IPS-20b (cell line): ENCODE results near the gene CCDC40.

Experiments
- H3K27ac ChIP-seq: one replicate; pipeline ENCODE4 v1.5.1; 2013; ENCODE audit warnings: low read length
- H3K27me3 ChIP-seq: 2 replicates; pipeline ENCODE4 v1.6.1; 2013; ENCODE audit warnings: mild to moderate bottlenecking, low read length, inconsistent platforms; ENCODE audit not compliant: insufficient read depth
- H3K36me3 ChIP-seq: 2 replicates; pipeline ENCODE4 v1.6.1; 2013; ENCODE audit warnings: low read depth, mild to moderate bottlenecking, inconsistent platforms, low read length, moderate library complexity; ENCODE audit not compliant: insufficient read depth
- H3K4me1 ChIP-seq: 2 replicates; pipeline ENCODE4 v1.6.1; 2013; ENCODE audit warnings: mild to moderate bottlenecking, control low read depth, inconsistent platforms, low read length, moderate library complexity; ENCODE audit not compliant: insufficient read depth
- H3K4me3 ChIP-seq: 2 replicates; pipeline ENCODE4 v1.5.1; 2013; ENCODE audit warnings: mild to moderate bottlenecking, low read length, inconsistent platforms
- H3K9ac ChIP-seq: 2 replicates; pipeline ENCODE4 v1.6.1; 2013; ENCODE audit warnings: low read depth, mild to moderate bottlenecking, inconsistent platforms, low read length, moderate library complexity
- H3K9me3 ChIP-seq: 2 replicates; pipeline ENCODE4 v1.6.1; 2013; ENCODE audit warnings: mild to moderate bottlenecking, low read depth, low read length, inconsistent platforms; ENCODE audit not compliant: insufficient read depth

CCDC40 gene, protein sequence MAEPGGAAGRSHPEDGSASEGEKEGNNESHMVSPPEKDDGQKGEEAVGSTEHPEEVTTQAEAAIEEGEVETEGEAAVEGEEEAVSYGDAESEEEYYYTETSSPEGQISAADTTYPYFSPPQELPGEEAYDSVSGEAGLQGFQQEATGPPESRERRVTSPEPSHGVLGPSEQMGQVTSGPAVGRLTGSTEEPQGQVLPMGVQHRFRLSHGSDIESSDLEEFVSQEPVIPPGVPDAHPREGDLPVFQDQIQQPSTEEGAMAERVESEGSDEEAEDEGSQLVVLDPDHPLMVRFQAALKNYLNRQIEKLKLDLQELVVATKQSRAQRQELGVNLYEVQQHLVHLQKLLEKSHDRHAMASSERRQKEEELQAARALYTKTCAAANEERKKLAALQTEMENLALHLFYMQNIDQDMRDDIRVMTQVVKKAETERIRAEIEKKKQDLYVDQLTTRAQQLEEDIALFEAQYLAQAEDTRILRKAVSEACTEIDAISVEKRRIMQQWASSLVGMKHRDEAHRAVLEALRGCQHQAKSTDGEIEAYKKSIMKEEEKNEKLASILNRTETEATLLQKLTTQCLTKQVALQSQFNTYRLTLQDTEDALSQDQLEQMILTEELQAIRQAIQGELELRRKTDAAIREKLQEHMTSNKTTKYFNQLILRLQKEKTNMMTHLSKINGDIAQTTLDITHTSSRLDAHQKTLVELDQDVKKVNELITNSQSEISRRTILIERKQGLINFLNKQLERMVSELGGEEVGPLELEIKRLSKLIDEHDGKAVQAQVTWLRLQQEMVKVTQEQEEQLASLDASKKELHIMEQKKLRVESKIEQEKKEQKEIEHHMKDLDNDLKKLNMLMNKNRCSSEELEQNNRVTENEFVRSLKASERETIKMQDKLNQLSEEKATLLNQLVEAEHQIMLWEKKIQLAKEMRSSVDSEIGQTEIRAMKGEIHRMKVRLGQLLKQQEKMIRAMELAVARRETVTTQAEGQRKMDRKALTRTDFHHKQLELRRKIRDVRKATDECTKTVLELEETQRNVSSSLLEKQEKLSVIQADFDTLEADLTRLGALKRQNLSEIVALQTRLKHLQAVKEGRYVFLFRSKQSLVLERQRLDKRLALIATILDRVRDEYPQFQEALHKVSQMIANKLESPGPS

DNA sequence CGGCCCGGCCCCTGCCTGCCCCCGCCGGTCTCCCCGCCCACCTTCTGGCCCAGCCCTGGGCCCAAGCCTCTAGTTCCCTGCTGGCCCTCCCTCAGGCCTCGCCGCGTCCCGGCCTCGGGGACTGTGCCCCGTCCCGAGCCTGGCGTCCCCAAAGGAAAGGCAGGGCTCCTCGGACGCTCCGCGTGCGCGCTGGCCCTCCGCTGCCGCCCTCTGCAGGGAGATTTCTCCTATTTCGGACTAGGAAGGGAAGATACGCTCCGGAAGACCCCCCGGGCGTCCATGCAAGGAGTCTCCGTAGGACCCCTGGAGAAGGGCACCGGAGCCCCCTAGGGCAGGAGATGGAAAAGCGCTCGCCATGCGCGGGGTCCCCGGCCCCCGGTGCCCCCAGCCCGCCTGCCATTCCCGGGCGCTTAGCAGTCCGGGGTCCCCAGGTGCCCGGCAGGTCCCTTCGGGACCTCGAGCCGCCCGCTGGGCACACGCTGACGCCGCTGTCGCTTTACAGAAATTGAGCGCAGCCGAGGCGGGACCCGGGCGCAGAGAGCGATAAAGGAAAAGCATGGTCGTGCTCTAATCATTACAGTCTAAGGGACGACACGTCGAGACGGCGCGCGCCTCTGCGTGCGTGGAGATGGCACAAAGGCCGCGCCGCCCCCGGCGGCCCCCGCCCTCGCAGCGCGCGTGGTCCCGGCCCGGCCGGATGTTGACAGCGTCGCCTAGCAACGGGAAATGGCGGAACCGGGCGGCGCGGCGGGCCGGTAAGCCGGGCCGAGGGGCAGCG lies at the start of gene CCDC40:
Gene CCDC40, plus strand, starts transcription at position 706 of the 778 bp plus-strand sequence. Its CDS starts 21 bp downstream, at position 727.
- Histone ChIP-seq H3K9me3 (no peaks in the 10 kb centered on the region), H3K36me3 (peaks cover 11% of the 10 kb centered on the region), H3K4me3 (peak within 1 kb of the TSS; percentile 92), H3K27me3 (no peaks in the 10 kb centered on the region), H3K27ac (peak within 1 kb of the TSS; percentile 55), H3K4me1 (no peaks in the 10 kb centered on the region), H3K9ac (peak within 1 kb of the TSS; percentile 85)

DNA sequence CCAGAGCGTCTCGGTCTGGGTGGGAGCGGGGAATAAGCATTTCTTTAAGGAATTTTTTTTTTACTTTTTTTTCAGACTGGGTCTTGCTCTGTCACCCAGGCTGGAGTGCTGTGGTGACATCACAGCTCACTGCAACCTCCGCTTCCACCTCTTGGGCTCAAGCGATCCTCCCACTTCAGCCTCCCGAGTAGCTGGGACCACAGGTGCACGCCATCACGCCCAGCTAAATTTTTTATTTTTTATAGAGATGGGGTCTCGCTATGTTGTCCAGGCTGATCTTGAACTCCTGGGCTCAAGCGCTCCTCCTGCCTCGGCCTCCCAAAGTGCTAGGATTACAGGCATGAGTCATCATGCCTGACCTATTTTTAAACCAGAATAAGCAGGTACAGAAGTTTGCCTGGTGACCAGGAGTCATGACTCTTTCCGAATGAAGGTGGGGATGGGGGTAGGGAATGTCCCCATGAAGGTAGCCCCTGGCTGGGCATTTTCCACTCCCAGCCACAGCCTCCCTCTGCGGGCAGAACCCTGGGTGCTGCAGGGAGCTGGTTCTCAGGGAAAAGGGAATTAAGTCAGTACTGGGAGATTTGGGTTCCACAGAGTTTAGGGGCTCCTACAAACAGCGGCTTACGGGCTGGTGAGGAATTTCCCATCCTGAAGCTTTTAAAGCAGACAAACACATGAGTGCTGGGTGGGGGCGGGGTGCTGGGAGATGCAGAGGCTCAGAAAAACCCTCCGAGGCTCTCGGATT lies 49.1 kb upstream of the CCDC40 start:
- Histone ChIP-seq H3K27ac (no peak overlapping the region), H3K9me3 (no peaks in the 10 kb centered on the region), H3K4me1 (peaks cover 11% of the 10 kb centered on the region; the same call in 1 of the 2 replicates), H3K4me3 (no peak overlapping the region), H3K27me3 (peaks cover under 1% of the 10 kb centered on the region; the same call in 1 of the 2 replicates), H3K36me3 (no peaks in the 10 kb centered on the region), H3K9ac (no peak overlapping the region)

DNA sequence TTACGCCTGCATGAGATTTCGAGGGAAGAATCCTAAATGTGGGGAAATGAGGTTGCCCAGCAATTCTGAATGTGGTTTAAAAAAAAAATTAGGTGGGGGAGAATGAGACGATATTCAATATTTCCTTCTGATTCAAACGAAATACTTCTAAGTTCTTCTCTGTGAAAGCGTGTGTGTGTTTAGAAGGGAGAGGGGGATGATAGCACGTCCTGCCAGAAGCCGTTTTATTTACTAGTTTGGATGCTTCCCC lies 48.6 kb upstream of the CCDC40 start:
- Histone ChIP-seq H3K4me3 (no peak overlapping the region), H3K27me3 (peaks cover 6% of the 10 kb centered on the region; the same call in 1 of the 2 replicates), H3K4me1 (peaks cover 11% of the 10 kb centered on the region; the same call in 1 of the 2 replicates), H3K27ac (no peak overlapping the region), H3K9me3 (no peaks in the 10 kb centered on the region), H3K9ac (no peak overlapping the region), H3K36me3 (no peaks in the 10 kb centered on the region)

DNA sequence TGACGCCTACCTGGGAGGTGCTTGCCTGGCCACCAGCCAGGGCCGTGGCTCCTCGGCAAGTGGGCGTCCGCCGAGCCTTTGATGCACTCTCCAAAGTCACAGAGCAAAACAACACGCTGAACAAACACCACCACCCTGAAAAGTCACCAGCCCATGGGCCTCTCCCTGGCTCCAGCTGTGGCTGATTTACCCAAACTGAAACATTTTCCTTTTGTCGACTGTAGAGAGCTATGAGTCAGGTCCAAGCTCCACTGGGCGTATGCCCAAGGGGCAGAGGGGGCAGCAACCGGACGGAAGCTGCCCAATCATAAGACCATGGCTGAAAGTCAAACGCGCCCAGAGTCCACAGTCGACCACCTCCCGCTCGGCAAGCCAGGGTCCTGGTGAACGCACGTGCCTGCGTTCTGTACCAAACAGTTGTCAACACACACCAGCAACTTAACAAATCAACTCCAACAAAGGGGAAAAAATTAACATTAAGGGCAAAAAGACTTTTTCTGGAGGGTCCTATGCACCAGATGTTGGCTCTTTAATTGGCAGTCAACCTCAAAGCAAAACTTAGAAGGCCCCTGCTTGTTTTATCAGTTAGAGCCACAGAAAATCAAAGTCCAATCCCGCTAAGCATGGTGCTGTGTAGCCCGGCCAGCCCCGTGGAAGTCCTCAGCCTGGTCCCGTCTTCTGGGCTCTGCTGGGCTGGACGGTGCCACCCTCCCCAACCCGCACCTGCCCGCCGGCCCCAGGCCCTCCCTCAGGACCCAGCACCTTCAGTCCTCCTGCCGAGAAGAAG lies 48.1 kb upstream of the CCDC40 start:
- Histone ChIP-seq H3K9me3 (no peaks in the 10 kb centered on the region), H3K36me3 (no peaks in the 10 kb centered on the region), H3K27me3 (peaks cover 6% of the 10 kb centered on the region; the same call in 1 of the 2 replicates), H3K9ac (no peak overlapping the region), H3K4me3 (no peak overlapping the region), H3K4me1 (peaks cover 14% of the 10 kb centered on the region), H3K27ac (no peak overlapping the region)

DNA sequence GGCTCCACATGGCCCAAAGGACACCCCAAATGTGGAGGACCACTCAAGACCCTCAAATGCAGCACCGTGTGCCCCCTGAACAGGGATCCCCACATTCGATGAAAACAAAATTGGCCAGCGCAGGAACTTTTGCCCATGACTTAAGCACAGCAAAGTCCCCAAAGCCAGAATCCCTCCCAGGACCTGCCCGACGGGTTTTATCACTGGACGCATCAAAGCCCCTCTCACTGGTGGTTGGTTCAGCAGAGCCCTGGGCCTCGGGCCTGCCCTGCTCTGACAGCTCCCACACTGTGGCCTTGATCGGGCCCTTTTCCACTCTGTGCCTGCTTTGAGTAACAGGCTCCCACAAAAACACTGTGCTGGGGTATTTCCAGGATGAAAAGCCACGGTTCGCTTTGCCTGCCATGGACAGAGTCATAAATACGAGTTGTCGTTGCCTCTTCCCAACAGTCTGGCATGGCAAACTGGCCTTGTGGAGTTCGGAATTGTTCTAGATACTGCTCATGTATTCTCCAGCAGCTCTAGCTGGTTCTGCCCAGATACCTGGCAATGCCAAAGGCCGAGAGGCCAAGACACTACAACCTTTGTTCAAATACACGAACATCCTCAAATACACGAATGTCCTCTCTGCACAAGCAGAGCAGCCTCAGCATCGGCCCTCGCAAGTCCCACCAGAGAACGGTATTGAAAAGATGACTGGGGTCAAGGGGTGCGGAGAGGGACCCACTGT lies 47.2 kb upstream of the CCDC40 start:
- Histone ChIP-seq H3K27ac (no peak overlapping the region), H3K4me3 (no peak overlapping the region), H3K36me3 (no peaks in the 10 kb centered on the region), H3K9me3 (no peaks in the 10 kb centered on the region), H3K27me3 (peaks cover 6% of the 10 kb centered on the region; the same call in 1 of the 2 replicates), H3K4me1 (peaks cover 16% of the 10 kb centered on the region), H3K9ac (no peak overlapping the region)

DNA sequence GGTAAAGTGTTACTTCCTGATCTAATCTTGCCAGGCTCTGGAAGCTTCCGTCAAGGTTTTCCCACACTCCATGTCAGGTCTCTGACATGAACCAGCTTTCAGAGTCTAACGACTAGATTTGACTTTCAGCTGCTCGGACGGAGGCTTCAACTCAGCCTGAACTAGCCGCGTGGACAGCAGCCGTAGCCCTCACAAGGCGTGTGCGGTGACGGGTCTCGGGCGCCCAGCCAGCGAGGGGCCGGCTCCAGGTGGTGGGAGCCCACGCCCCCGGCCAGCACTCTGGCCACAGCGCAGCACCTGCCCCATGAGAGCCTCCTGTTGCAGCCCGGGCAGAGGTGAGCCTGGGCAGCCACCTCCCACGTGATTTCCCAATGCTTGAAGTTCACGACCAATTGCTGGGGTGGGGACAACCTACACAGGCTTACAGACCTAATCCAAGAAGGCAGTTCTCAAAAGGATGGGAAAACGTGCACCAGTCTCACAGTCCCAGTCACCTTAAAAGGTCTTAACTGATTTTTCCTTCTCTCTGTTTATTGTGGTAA lies 46.3 kb upstream of the CCDC40 start:
- Histone ChIP-seq H3K36me3 (no peaks in the 10 kb centered on the region), H3K27ac (no peak overlapping the region), H3K27me3 (peaks cover 6% of the 10 kb centered on the region; the same call in 1 of the 2 replicates), H3K9ac (no peak overlapping the region), H3K4me1 (peaks cover 16% of the 10 kb centered on the region), H3K9me3 (no peaks in the 10 kb centered on the region), H3K4me3 (no peak overlapping the region)

DNA sequence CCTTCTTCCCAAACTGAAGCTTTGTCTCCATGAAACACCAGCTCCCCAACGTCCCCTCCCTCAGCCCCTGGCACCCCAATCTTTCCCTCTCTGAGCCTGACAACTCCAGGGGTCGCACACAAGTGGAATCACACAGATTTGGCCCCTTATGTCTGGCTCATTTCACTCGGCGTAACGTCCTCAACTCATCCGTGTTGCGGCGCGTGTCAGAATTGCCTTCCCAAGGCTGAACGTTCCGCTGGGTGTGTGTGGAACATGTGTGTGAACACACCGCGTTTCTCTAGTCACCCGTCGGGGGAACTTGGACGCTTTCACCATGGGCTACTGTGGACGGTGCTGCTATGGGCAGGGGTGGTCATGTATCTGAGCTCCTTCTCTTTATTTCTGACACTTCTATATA lies 45.7 kb upstream of the CCDC40 start:
- no peaks in the 10 kb centered on the region for H3K36me3 ChIP-seq
- H3K27me3 ChIP-seq = peaks cover 6% of the 10 kb centered on the region; the same call in 1 of the 2 replicates
- no peak overlapping the region for H3K4me3 ChIP-seq
- no peak overlapping the region for H3K27ac ChIP-seq
- no peak overlapping the region for H3K9ac ChIP-seq
- H3K4me1 ChIP-seq = peaks cover 16% of the 10 kb centered on the region
- H3K9me3 ChIP-seq = no peaks in the 10 kb centered on the region

DNA sequence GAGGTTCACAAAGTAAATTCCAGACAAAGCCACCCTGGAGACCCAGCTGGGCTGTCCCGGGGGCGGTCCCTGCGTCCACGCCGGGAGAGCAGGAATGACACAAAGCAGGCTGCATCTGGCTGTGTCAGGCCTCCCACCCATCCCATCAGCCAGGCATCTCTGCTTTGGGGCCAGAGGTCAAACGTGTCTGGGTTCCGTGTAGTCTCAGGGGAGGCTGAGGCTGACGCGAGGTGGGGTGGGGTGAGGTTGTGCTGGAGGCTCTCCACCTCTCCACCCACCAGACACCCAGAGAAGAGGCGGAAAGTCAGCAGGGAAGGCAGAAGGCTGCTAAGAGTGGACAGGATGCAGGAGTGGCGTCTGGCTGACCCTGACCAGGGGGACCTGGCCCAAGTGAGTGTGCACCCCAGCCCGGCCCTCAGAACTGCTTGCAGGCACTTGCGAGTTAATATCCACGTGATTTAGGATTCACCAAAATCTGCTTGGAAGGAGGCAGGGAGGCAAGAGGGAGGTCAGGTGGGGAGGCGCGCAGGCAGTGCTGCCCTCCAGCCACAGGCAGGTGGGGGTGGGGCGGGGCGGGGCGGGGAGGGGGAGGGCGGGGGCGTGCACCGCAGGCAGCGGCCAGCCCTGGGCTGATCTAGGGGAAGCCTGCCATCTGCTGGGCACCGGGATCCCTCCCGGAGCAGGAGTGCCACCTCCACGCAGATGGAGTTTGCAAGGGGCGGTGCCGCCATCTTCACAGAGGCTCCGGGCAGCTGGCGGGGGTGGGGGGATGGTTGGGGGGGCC lies 45.1 kb upstream of the CCDC40 start:
- Histone ChIP-seq H3K36me3 (no peaks in the 10 kb centered on the region), H3K4me3 (peak overlapping the region; percentile 59; the same call in 1 of the 2 replicates), H3K27me3 (peaks cover 6% of the 10 kb centered on the region; the same call in 1 of the 2 replicates), H3K27ac (no peak overlapping the region), H3K9me3 (no peaks in the 10 kb centered on the region), H3K9ac (peak overlapping the region; percentile 48; the same call in 1 of the 2 replicates), H3K4me1 (peaks cover 16% of the 10 kb centered on the region)
